Astrocyte (in vitro differentiated cells and primary cell): ENCODE results near the gene GRAMD1B.

ENCODE experiments used
- CTCF ChIP-seq: IDR thresholded peaks from 2 replicates; pipeline ENCODE4 v1.5.1; 2011; ENCODE audit warnings: low read depth, mild to moderate bottlenecking, inconsistent platforms, low read length, moderate library complexity; ENCODE audit not compliant: insufficient read depth
- EZH2 ChIP-seq: IDR thresholded peaks from 2 replicates; pipeline ENCODE4 v1.6.1; 2012; ENCODE audit warnings: mild to moderate bottlenecking, low read length, inconsistent platforms; ENCODE audit not compliant: insufficient read depth

GRCh38 chr11:123381817-123382554 lies 48.1 kb upstream of the GRAMD1B start:
- no peak for TF ChIP-seq CTCF
- no peak for TF ChIP-seq EZH2
